ENCODE results near the gene PXYLP1.
"Not testable (repeated sequence)": the region's sequence is repeated elsewhere in the genome, so short reads cannot be mapped to it uniquely, and the experiment has no call there.

The PXYLP1 gene

GRCh38 chr3:141292356-141293058 lies 60.9 kb downstream of the PXYLP1 start:
- no peak for DNase-seq (ENCODE audit: low read depth, low spot score)

- no peak for DNase-seq (ENCODE audit: low read depth, low spot score)
These were observed 62.7 kb downstream of the PXYLP1 start for GRCh38 chr3:141294301-141294700.

GRCh38 chr3:141294848-141295247 lies 63.2 kb downstream of the PXYLP1 start:
- no peak for DNase-seq (ENCODE audit: low read depth, low spot score)

- DNase-seq (ENCODE audit: low read depth, low spot score), result not testable (repeated sequence)
These were observed 68.8 kb downstream of the PXYLP1 start for GRCh38 chr3:141300426-141300825.

- DNase-seq (ENCODE audit: low read depth, low spot score), result peak; percentile 34
These were observed 70.9 kb downstream of the PXYLP1 start for GRCh38 chr3:141302364-141303141.

GRCh38 chr3:141303481-141304223 lies 72.0 kb downstream of the PXYLP1 start:
- DNase-seq (ENCODE audit: low read depth, low spot score), result no peak

GRCh38 chr3:141305436-141305835 lies 73.8 kb downstream of the PXYLP1 start:
- DNase-seq (ENCODE audit: low read depth, low spot score), result no peak

- no peak for DNase-seq (ENCODE audit: low read depth, low spot score)
These were observed 74.7 kb downstream of the PXYLP1 start for GRCh38 chr3:141306276-141306675.

GRCh38 chr3:141306922-141307321 lies 75.3 kb downstream of the PXYLP1 start:
- no peak for DNase-seq (ENCODE audit: low read depth, low spot score)

- no peak for DNase-seq (ENCODE audit: low read depth, low spot score)
These were observed 75.9 kb downstream of the PXYLP1 start for GRCh38 chr3:141307351-141308059.

- peak; percentile 87 for DNase-seq (ENCODE audit: low read depth, low spot score)
These were observed 77.1 kb downstream of the PXYLP1 start for GRCh38 chr3:141308588-141309218.

- no peak for DNase-seq (ENCODE audit: low read depth, low spot score)
These were observed 79.5 kb downstream of the PXYLP1 start for GRCh38 chr3:141311170-141311495.

GRCh38 chr3:141311496-141312353 lies 80.1 kb downstream of the PXYLP1 start:
- peak; percentile 99 for DNase-seq (ENCODE audit: low read depth, low spot score)

GRCh38 chr3:141312354-141313092 lies 80.9 kb downstream of the PXYLP1 start:
- DNase-seq (ENCODE audit: low read depth, low spot score), result no peak

GRCh38 chr3:141313093-141313683 lies 81.6 kb downstream of the PXYLP1 start:
- no peak for DNase-seq (ENCODE audit: low read depth, low spot score)

- not testable (repeated sequence) for DNase-seq (ENCODE audit: low read depth, low spot score)
These were observed 82.8 kb downstream of the PXYLP1 start for GRCh38 chr3:141314415-141314814.

- DNase-seq (ENCODE audit: low read depth, low spot score), result no peak
These were observed 85.2 kb downstream of the PXYLP1 start for GRCh38 chr3:141316851-141317250.

- DNase-seq (ENCODE audit: low read depth, low spot score), result no peak
These were observed 88.9 kb downstream of the PXYLP1 start for GRCh38 chr3:141320399-141321108.

- DNase-seq (ENCODE audit: low read depth, low spot score), result no peak
These were observed 89.5 kb downstream of the PXYLP1 start for GRCh38 chr3:141321109-141321497.
